SK-N-SH (cell line): ENCODE results near the gene ZNF784.

Experiments used
- CTCF ChIP-seq: fragments of 200-600 bp; sonication (generic); IDR thresholded peaks from 2 replicates; pipeline ENCODE4 v1.6.1; 2017; ENCODE audit warnings: antibody characterized with exemption, mild to moderate bottlenecking, moderate library complexity
- NFIC ChIP-seq: IDR thresholded peaks from 2 replicates; pipeline ENCODE4 v1.4.0; 2012; ENCODE audit warnings: borderline replicate concordance
- TAF1 ChIP-seq: IDR thresholded peaks from 2 replicates; pipeline ENCODE4 v1.6.1; 2012; ENCODE audit warnings: low read depth, mild to moderate bottlenecking, low read length, moderate library complexity, borderline replicate concordance

- TF ChIP-seq CTCF (no peak), TAF1 (no peak), NFIC (no peak)
Observed at GRCh38 chr19:55641426-55642152, 17.2 kb upstream of the ZNF784 start.
